ENCODE results near the gene SPOCK1.

The SPOCK1 gene

GRCh38 chr5:137185193-137185592, 313.9 kb downstream of the SPOCK1 start:
- DNase-seq: no peak

- DNase-seq: no peak
Measured at GRCh38 chr5:137184734-137185133, 314.4 kb downstream of the SPOCK1 start.

GRCh38 chr5:137182576-137182975, 316.6 kb downstream of the SPOCK1 start:
- DNase-seq: no peak

GRCh38 chr5:137181667-137182066, 317.5 kb downstream of the SPOCK1 start:
- DNase-seq: no peak

- DNase-seq: no peak
Measured at GRCh38 chr5:137179203-137179602, 319.9 kb downstream of the SPOCK1 start.

- DNase-seq: no peak
Measured at GRCh38 chr5:137176609-137177008, 322.5 kb downstream of the SPOCK1 start.

- no peak for DNase-seq
Measured at GRCh38 chr5:137176126-137176525, 323.0 kb downstream of the SPOCK1 start.

- DNase-seq: no peak
Measured at GRCh38 chr5:137174196-137174595, 324.9 kb downstream of the SPOCK1 start.

GRCh38 chr5:137172258-137172657, 326.9 kb downstream of the SPOCK1 start:
- DNase-seq: no peak

- DNase-seq: no peak
Measured at GRCh38 chr5:137167187-137167586, 331.9 kb downstream of the SPOCK1 start.

GRCh38 chr5:137164961-137165360, 334.2 kb downstream of the SPOCK1 start:
- no peak for DNase-seq

- no peak for DNase-seq
Measured at GRCh38 chr5:137164536-137164935, 334.6 kb downstream of the SPOCK1 start.

GRCh38 chr5:137158691-137159090, 340.4 kb downstream of the SPOCK1 start:
- no peak for DNase-seq

GRCh38 chr5:137156180-137156579, 342.9 kb downstream of the SPOCK1 start:
- no peak for DNase-seq

- no peak for DNase-seq
Measured at GRCh38 chr5:137155261-137156000, 343.7 kb downstream of the SPOCK1 start.

GRCh38 chr5:137152616-137153015, 346.5 kb downstream of the SPOCK1 start:
- no peak for DNase-seq

- DNase-seq: no peak
Measured at GRCh38 chr5:137148655-137149054, 350.5 kb downstream of the SPOCK1 start.

- no peak for DNase-seq
Measured at GRCh38 chr5:137148159-137148558, 351.0 kb downstream of the SPOCK1 start.

GRCh38 chr5:137147346-137147745, 351.8 kb downstream of the SPOCK1 start:
- DNase-seq: no peak

- DNase-seq: peak; percentile 77
Measured at GRCh38 chr5:137146402-137146890, 352.7 kb downstream of the SPOCK1 start.

GRCh38 chr5:137145721-137146120, 353.4 kb downstream of the SPOCK1 start:
- DNase-seq: no peak

- DNase-seq: no peak
Measured at GRCh38 chr5:137144656-137145055, 354.5 kb downstream of the SPOCK1 start.

- peak; percentile 59 for DNase-seq
Measured at GRCh38 chr5:137142764-137143605, 356.1 kb downstream of the SPOCK1 start.

GRCh38 chr5:137142346-137142745, 356.8 kb downstream of the SPOCK1 start:
- DNase-seq: no peak
